OCI-LY7 (cell line): Measurements from ENCODE around the gene PPT2. TPM values are rescaled to one million over a fixed set of nuclear protein-coding genes. Genes with fewer than 3 reads are reported as not detected.
"Not testable (repeated sequence)": the region's sequence is repeated elsewhere in the genome, so short reads cannot be mapped to it uniquely, and the experiment has no call there.

Experiments
- BruUV-seq: library from RNA; stranded (reverse); fragments of 400-500 nt; replicated peaks from 2 replicates; lab custom pipeline; 2021; lab: Mats Ljungman, UMichigan
- CTCF ChIA-PET: fragments of 300-600 bp; sonication (Branson Sonifier 250); formaldehyde crosslinking; loops from one replicate; lab custom pipeline; 2022; ENCODE audit warnings: antibody characterized with exemption; ENCODE audit not compliant: unreplicated experiment; lab: Charles Lee
- POLR2A ChIA-PET: fragments of 300-600 bp; sonication (Branson Sonifier 250); formaldehyde crosslinking; loops from one replicate; lab custom pipeline; 2022; ENCODE audit warnings: antibody characterized with exemption; lab: Charles Lee
- DNase-seq: peaks from one replicate; pipeline ENCODE4 v3.0.0-alpha.2; 2015; ENCODE audit warnings: low spot score
- H2AFZ ChIP-seq: fragments of 200-600 bp; sonication (generic), shearing (Covaris generic); 2 replicates; pipeline ENCODE4 v1.6.1; 2014; ENCODE audit warnings: mild to moderate bottlenecking, antibody characterized with exemption, low read length, moderate library complexity
- H3K27ac ChIP-seq: fragments of 200-600 bp; sonication (generic); 2 replicates; pipeline ENCODE4 v1.5.1; 2014; ENCODE audit warnings: mixed run types, low read depth, mild to moderate bottlenecking, moderate library complexity, low read length, inconsistent platforms; ENCODE audit not compliant: poor library complexity, severe bottlenecking
- H3K36me3 ChIP-seq: fragments of 200-600 bp; sonication (generic); 2 replicates; pipeline ENCODE4 v1.6.1; 2014; ENCODE audit warnings: mild to moderate bottlenecking, antibody characterized with exemption, low read length, moderate library complexity, mixed read lengths; ENCODE audit not compliant: insufficient read depth
- H3K4me1 ChIP-seq: fragments of 200-600 bp; sonication (generic); 2 replicates; pipeline ENCODE4 v1.5.1; 2014; ENCODE audit warnings: mild to moderate bottlenecking, low read length; ENCODE audit not compliant: insufficient read depth, poor library complexity, severe bottlenecking
- H3K4me2 ChIP-seq: fragments of 200-600 bp; sonication (generic); 2 replicates; pipeline ENCODE4 v1.6.1; 2014; ENCODE audit warnings: mild to moderate bottlenecking, low read length
- H3K4me3 ChIP-seq: fragments of 200-600 bp; sonication (generic); 2 replicates; pipeline ENCODE4 v1.5.1; 2014; ENCODE audit warnings: mild to moderate bottlenecking, low read depth, low read length; ENCODE audit not compliant: poor library complexity, severe bottlenecking
- H3K79me2 ChIP-seq: fragments of 200-600 bp; sonication (generic); 2 replicates; pipeline ENCODE4 v1.6.1; 2016; ENCODE audit warnings: low read depth, mild to moderate bottlenecking, low read length, moderate library complexity, mixed read lengths; ENCODE audit not compliant: insufficient read depth
- H3K9me2 ChIP-seq: fragments of 200-600 bp; sonication (generic); 2 replicates; pipeline ENCODE4 v1.6.1; 2016; ENCODE audit warnings: mild to moderate bottlenecking, low read length, mixed read lengths; ENCODE audit not compliant: insufficient read depth
- H3K9me3 ChIP-seq: fragments of 200-600 bp; sonication (generic); 2 replicates; pipeline ENCODE4 v1.6.1; 2014; ENCODE audit warnings: mild to moderate bottlenecking, mixed run types, low read length, mixed read lengths
- H4K20me1 ChIP-seq: fragments of 200-600 bp; sonication (generic); 2 replicates; pipeline ENCODE4 v1.6.1; 2014; ENCODE audit warnings: mild to moderate bottlenecking, antibody characterized with exemption, low read length, moderate library complexity, mixed read lengths; ENCODE audit not compliant: insufficient read depth
- EZH2phosphoT487 ChIP-seq: fragments of 200-600 bp; sonication (generic); IDR thresholded peaks from 2 replicates; pipeline ENCODE4 v1.6.1; 2018; ENCODE audit warnings: low read depth, borderline replicate concordance, mild to moderate bottlenecking, mixed run types, antibody characterized with exemption, low read length, moderate library complexity, mixed read lengths
- intact Hi-C: fragments of 100-400 bp; cut with micrococcal nuclease; formaldehyde crosslinking; loops from one replicate; pipeline ENCODE4 v1.10.0; 2022; ENCODE audit not compliant: unreplicated experiment
- total RNA-seq, 2 experiments: library from RNA; depleted of rRNA in 1 of 2; stranded (reverse); fragments of >200 nt in 1 of 2; shearing (Covaris generic) in 1 of 2; gene quantifications; 2 replicates each; pipeline ENCODE4 v1.2.3, GENCODE V29; 2014 to 2022
- TF ChIP-seq, protein P1 (sequence below): fragments of 200-600 bp; sonication (generic); conservative IDR thresholded peaks from 2 replicates; pipeline ENCODE4 v1.5.1; 2014; ENCODE audit warnings: mild to moderate bottlenecking, antibody characterized with exemption, low read length, moderate library complexity, mixed read lengths

Gene PPT2
- total RNA-seq, 2 experiments from 2014 or later, result 39.0 to 111 TPM

DNA sequence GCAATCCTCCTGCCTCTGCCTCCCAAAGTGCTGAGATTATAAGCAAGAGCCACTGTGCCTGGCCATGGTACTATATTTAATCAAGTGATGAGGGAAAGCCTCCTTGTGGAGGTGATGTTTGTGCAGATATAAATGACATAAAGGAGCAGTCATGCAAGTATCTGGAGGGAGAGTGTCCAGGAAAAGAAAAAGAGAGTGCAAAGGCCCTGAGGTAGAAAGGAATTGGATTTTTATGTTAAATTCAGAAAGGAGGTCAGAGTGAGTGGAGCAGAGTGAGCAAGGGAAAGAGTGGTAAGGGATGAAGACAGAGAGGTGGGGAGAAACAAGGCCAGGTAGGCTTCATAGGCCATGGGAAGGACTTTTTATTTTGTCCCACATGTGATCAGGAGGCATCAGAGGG lies 16.5 kb upstream of the PPT2 start:
- Histone ChIP-seq H3K4me2 (no peak overlapping the region), H3K9me3 (no peaks in the 10 kb centered on the region), H3K4me3 (no peak overlapping the region), H3K27ac (no peak overlapping the region), H4K20me1 (no peaks in the 10 kb centered on the region), H2AFZ (no peak overlapping the region), H3K9me2 (no peaks in the 10 kb centered on the region), H3K36me3 (no peaks in the 10 kb centered on the region), H3K4me1 (no peaks in the 10 kb centered on the region), H3K79me2 (no peaks in the 10 kb centered on the region)
- POLR2A ChIA-PET, result no interaction called here
- intact Hi-C loops, result no loop called here
- TF ChIP-seq, protein P1, sequence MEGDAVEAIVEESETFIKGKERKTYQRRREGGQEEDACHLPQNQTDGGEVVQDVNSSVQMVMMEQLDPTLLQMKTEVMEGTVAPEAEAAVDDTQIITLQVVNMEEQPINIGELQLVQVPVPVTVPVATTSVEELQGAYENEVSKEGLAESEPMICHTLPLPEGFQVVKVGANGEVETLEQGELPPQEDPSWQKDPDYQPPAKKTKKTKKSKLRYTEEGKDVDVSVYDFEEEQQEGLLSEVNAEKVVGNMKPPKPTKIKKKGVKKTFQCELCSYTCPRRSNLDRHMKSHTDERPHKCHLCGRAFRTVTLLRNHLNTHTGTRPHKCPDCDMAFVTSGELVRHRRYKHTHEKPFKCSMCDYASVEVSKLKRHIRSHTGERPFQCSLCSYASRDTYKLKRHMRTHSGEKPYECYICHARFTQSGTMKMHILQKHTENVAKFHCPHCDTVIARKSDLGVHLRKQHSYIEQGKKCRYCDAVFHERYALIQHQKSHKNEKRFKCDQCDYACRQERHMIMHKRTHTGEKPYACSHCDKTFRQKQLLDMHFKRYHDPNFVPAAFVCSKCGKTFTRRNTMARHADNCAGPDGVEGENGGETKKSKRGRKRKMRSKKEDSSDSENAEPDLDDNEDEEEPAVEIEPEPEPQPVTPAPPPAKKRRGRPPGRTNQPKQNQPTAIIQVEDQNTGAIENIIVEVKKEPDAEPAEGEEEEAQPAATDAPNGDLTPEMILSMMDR, result no peak
- TF ChIP-seq EZH2phosphoT487, result no peak
- DNase-seq, result no peak
- no TSS peak for BruUV-seq
- CTCF ChIA-PET, result no interaction called here

DNA sequence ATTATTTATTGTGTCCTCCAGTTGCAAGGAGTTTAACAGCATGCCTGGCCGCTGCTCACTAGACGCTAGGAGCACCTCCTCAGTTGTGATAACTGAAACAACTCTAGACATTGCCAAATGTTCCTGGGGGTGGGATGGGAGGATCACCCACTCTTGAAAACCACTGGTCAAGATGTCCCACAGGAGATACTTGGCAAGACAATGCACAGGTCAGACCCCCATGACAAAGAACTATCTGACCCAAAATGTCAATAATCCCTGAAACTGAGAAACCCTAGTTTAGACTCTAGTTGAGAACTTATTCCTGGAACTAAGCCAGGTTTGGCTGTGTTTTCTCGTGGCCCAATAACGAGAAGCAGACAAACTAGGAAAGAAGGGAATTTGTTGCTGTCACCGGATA lies 14.4 kb upstream of the PPT2 start:
- no TSS peak for BruUV-seq
- DNase-seq, result no peak
- H3K4me1 ChIP-seq, result no peaks in the 10 kb centered on the region
- no peak overlapping the region for H3K27ac ChIP-seq
- intact Hi-C loops, result no loop called here
- no peaks in the 10 kb centered on the region for H3K36me3 ChIP-seq
- H3K79me2 ChIP-seq, result no peaks in the 10 kb centered on the region
- no peak overlapping the region for H3K4me3 ChIP-seq
- ChIA-PET POLR2A (interaction anchor here (0.5 kb wide), 1 partner anchor 20 kb away, joined by 3 read pairs; no protein-coding TSS in a partner anchor), CTCF (no interaction called here)
- H3K4me2 ChIP-seq, result no peak overlapping the region
- H3K9me3 ChIP-seq, result no peaks in the 10 kb centered on the region
- H3K9me2 ChIP-seq, result no peaks in the 10 kb centered on the region
- H2AFZ ChIP-seq, result no peak overlapping the region
- no peaks in the 10 kb centered on the region for H4K20me1 ChIP-seq
- TF ChIP-seq, protein P1, result no peak
- TF ChIP-seq EZH2phosphoT487, result no peak

DNA sequence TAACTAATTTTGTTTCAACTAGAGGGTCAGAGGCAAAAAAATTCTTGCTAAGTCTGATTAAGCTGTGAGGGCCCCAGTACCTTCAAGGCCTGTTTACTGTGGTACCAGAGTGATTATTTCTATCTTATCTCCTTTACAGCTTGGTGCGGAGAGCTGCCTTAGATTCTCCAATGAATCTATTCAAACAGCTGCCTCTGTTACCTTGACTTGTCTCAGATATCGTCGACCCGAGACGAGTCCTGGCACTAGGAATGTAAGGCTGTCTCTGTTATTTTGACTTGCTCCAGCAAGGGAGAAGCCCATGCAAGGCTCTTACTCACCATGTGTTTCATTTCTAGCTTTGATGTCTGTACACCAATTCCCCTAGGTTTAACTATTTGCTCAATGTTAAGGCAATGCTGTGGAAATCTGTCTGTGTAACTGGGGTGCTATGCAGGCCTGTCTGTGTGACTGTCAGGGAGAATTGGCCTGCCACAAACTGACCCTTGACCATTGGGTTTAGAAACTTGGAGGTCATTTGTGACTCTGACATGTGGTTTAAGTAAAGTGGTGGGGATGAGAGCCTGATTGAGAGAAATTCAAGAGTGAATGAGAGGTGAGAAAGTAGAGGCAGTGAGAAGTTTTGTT lies 13.4 kb upstream of the PPT2 start:
- no peak overlapping the region for H3K4me3 ChIP-seq
- H3K9me2 ChIP-seq, result no peaks in the 10 kb centered on the region
- H3K4me1 ChIP-seq, result no peaks in the 10 kb centered on the region
- TF ChIP-seq EZH2phosphoT487, result no peak
- TF ChIP-seq, protein P1, result no peak
- no peak overlapping the region for H3K4me2 ChIP-seq
- no peaks in the 10 kb centered on the region for H3K9me3 ChIP-seq
- no peaks in the 10 kb centered on the region for H3K79me2 ChIP-seq
- no peak overlapping the region for H3K27ac ChIP-seq
- ChIA-PET CTCF (no interaction called here), POLR2A (interaction anchor here (0.5 to 1.0 kb wide), 2 partner anchors 11 to 19 kb away, joined by 3 read pairs; partner anchors contain the start of gene FKBPL)
- intact Hi-C loops, result no loop called here
- H3K36me3 ChIP-seq, result no peaks in the 10 kb centered on the region
- DNase-seq, result no peak
- H4K20me1 ChIP-seq, result no peaks in the 10 kb centered on the region
- no TSS peak for BruUV-seq
- no peak overlapping the region for H2AFZ ChIP-seq

DNA sequence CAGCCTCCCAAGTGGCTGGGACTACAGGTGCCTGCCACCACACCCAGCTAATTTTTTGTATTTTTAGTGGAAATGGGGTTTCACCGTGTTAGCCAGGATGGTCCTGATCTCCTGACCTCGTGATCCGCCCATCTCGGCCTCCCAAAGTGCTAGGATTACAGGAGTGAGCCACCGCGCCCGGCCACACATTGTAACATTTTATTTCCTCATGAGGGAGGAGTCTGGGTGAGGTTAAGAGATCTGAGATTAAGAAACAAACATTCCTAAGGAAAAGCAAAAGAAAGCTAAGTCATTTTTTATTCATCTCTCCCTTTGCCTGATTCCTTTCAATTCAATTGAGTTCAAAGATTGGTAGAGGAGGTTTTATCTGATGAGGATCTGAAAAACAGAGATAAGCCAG lies 9.7 kb upstream of the PPT2 start:
- H4K20me1 ChIP-seq, H3K9me2 ChIP-seq, intact Hi-C loops, H3K4me3 ChIP-seq, DNase-seq, H3K79me2 ChIP-seq, H3K4me2 ChIP-seq, H3K9me3 ChIP-seq, BruUV-seq, H3K4me1 ChIP-seq, H2AFZ ChIP-seq, CTCF ChIA-PET, H3K36me3 ChIP-seq, H3K27ac ChIP-seq: not testable (repeated sequence)
- POLR2A ChIA-PET, result interaction anchor here (0.5 kb wide), 1 partner anchor 81 kb away, joined by 3 read pairs; no protein-coding TSS in a partner anchor
